ENCODE results near the gene SRSF3. TPM values are rescaled to one million over a fixed set of nuclear protein-coding genes. Genes with fewer than 3 reads are reported as not detected.

SRSF3 gene
- total and polyA plus RNA-seq, 2 donors (not counting 1 experiment from before 2014, with no cell fraction given), result 316 to 642 TPM

GRCh38 chr6:36603222-36604089 lies 9.3 kb downstream of the SRSF3 start:
- Mint-ChIP-seq H3K9me3 (ENCODE audit: insufficient read depth) (no peaks in the 10 kb centered on the region), H3K27me3 (no peaks in the 10 kb centered on the region), H3K4me3 (no peak overlapping the region), H3K27ac (no peak overlapping the region), H3K4me1 (peaks cover 70% of the 10 kb centered on the region)
- Histone ChIP-seq H3K9ac (ENCODE audit: low read length) (no peak overlapping the region), H3K27ac (ENCODE audit: low read length in 2 of 2) (no peak overlapping the region), H3K9me3 (ENCODE audit: control extremely low read depth in 1 of 3, control insufficient read depth in 2 of 3, insufficient read depth in 1 of 3, low read length in 2 of 3) (no peaks in the 10 kb centered on the region), H3K4me3 (ENCODE audit: control extremely low read depth in 1 of 5, extremely low read depth in 1 of 5, insufficient read depth in 1 of 5, low read depth in 2 of 5, low read length in 4 of 5) (no peak overlapping the region), H3K4me1 (ENCODE audit: control insufficient read depth in 2 of 2, insufficient read depth in 2 of 2, low read length in 2 of 2) (peaks cover 19 to 23% of the 10 kb centered on the region in 2 donors), H3K79me2 (ENCODE audit: control insufficient read depth, insufficient read depth, low read length) (peaks cover 93% of the 10 kb centered on the region), H4K20me1 (ENCODE audit: control insufficient read depth, insufficient read depth, low read length, poor library complexity, severe bottlenecking) (peaks cover 79% of the 10 kb centered on the region), H3K27me3 (replicated peaks in 1 of 4; ENCODE audit: control extremely low read depth in 1 of 4, control insufficient read depth in 3 of 4, insufficient read depth in 4 of 4, low read length in 3 of 4) (no peaks in the 10 kb centered on the region), H2AFZ (ENCODE audit: insufficient read depth, low read depth, low read length, poor library complexity, severe bottlenecking) (no peak overlapping the region), H3K4me2 (replicated peaks; ENCODE audit: low read depth, low read length, poor library complexity, severe bottlenecking) (no peak overlapping the region), H3K36me3 (replicated peaks in 1 of 2; ENCODE audit: control extremely low read depth in 1 of 2, control insufficient read depth in 1 of 2, extremely low read depth in 1 of 2, insufficient read depth in 2 of 2, low read length in 1 of 2) (peaks cover 16 to 98% of the 10 kb centered on the region in 2 experiments)
- DNase-seq (no peak), ATAC-seq (ENCODE audit: low read depth) (no peak)
- POLR2A ChIA-PET, result interaction anchor here (0.6 kb wide), 2 partner anchors 153 to 199 kb away, joined by 3 to 5 read pairs; no protein-coding TSS in a partner anchor
- WGBS (ENCODE audit: insufficient coverage), result no CpG with 5 or more reads among the region's 3 CpGs
- no peak for TF ChIP-seq CTCF (IDR thresholded peaks at IDR 0.05)
- TF ChIP-seq EZH2 (IDR thresholded peaks at IDR 0.05; ENCODE audit: borderline replicate concordance, insufficient read depth, low read depth, low read length, poor library complexity, severe bottlenecking), result no peak
- CTCF ChIA-PET, result interaction anchor here (0.5 to 1.1 kb wide), 3 partner anchors 12 to 162 kb away, joined by 3 to 5 read pairs (median 3); no protein-coding TSS in a partner anchor
- intact Hi-C loops (cut with micrococcal nuclease), result no loop called here

Measured in B cell (primary cell).